ENCODE results near the gene MRPS9. TPM values are rescaled to one million over a fixed set of nuclear protein-coding genes. Genes with fewer than 3 reads are reported as not detected.

Gene MRPS9
- total and polyA plus RNA-seq, 4 donors: 17.1 to 28.6 (median 19.5) TPM

DNA sequence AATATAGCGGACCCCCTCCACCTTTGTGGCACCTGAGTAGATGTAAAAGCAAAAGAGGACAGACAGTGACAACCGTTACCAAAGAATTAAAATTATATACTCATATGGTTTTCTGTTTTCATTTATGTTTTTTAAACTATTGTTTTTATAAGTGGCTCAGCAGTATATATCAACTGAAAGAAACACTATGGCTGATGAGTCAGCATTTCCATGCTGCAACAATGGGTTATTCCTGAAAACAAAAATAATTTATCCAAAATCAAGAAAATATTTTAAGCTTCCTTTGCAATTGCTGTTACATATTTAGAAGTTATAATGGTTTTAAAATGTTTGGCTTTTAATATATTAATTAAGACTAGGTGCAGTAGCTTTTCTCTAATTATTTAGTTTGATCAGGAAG is 17.7 kb downstream of the MRPS9 start:
- Histone ChIP-seq H3K4me3 (no peak overlapping the region), H3K27me3 (ENCODE audit: control insufficient read depth in 3 of 3, insufficient read depth in 3 of 3, low read length in 2 of 3) (no peaks in the 10 kb centered on the region), H3K9me3 (ENCODE audit: control insufficient read depth in 4 of 4, insufficient read depth in 3 of 4, low read length in 3 of 4) (peaks cover 0 to 5% (median 0%) of the 10 kb centered on the region in 4 donors), H3K9ac (ENCODE audit: insufficient read depth in 1 of 2, low read length in 2 of 2) (no peak overlapping the region), H3K27ac (ENCODE audit: low read depth in 1 of 2, low read length in 1 of 2) (no peak overlapping the region), H3K36me3 (ENCODE audit: control insufficient read depth in 4 of 4, insufficient read depth in 4 of 4, low read length in 4 of 4) (peaks cover 0 to 8% (median 2%) of the 10 kb centered on the region in 4 donors), H3K4me1 (ENCODE audit: control insufficient read depth in 5 of 5, insufficient read depth in 5 of 5, low read length in 5 of 5) (no peaks in the 10 kb centered on the region)
- DNase-seq (no peak), ATAC-seq (ENCODE audit: insufficient read depth, low FRiP score) (no peak)
- TF ChIP-seq, protein P1, sequence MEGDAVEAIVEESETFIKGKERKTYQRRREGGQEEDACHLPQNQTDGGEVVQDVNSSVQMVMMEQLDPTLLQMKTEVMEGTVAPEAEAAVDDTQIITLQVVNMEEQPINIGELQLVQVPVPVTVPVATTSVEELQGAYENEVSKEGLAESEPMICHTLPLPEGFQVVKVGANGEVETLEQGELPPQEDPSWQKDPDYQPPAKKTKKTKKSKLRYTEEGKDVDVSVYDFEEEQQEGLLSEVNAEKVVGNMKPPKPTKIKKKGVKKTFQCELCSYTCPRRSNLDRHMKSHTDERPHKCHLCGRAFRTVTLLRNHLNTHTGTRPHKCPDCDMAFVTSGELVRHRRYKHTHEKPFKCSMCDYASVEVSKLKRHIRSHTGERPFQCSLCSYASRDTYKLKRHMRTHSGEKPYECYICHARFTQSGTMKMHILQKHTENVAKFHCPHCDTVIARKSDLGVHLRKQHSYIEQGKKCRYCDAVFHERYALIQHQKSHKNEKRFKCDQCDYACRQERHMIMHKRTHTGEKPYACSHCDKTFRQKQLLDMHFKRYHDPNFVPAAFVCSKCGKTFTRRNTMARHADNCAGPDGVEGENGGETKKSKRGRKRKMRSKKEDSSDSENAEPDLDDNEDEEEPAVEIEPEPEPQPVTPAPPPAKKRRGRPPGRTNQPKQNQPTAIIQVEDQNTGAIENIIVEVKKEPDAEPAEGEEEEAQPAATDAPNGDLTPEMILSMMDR (IDR thresholded peaks at IDR 0.05; ENCODE audit: control extremely low read depth, extremely low read depth): no peak
- WGBS, 2 donors: 72 to 100% methylated on average over 2 of the region's 2 CpGs

DNA sequence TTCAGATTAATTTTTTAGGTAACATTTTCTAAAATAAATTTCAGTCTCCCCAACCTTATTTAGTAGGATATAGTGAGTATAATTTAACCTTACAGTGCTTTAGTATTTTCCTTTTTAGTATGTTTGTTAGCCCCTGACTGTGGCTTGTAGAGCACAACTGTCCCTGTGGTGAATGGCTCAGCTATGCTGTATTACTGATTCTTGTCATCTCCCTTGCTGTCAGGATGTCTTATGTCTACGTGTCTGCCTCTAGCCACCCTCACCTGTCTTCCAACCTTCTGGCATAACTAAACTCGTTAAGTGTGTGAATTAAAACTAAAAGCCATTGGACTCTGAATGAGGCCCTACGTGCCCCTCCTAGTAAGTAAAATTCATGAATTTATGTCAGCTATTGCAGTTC is 18.4 kb downstream of the MRPS9 start:
- no peak for ATAC-seq (ENCODE audit: insufficient read depth, low FRiP score)

DNA sequence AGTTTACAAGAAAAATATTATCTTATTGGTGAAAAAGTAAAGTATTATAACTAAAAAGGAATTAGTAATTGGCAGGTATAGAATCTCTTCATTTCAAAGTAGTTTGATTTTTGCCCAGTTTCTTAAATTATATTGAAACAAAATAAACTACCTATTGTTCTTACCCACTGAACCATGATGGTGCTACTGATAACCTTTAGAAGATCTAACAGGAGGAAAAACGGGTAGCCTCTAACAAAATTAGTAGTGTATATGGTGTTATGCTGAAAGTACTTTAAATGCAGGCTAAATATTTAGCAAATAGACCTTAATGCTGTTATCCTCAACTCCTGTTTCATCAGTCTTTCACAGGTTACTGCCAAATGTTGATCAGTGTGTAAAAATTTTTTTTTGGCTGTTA is 19.1 kb downstream of the MRPS9 start:
- ATAC-seq (ENCODE audit: insufficient read depth, low FRiP score): no peak
- WGBS, 2 donors: 73 to 82% methylated on average over 1 of the region's 1 CpG

More for the DNA sequence above, 18.4 kb downstream of the MRPS9 start:
- Histone ChIP-seq H3K36me3 (ENCODE audit: control insufficient read depth in 4 of 4, insufficient read depth in 4 of 4, low read length in 4 of 4) (peaks cover 2 to 4% (median 3%) of the 10 kb centered on the region in 4 donors), H3K9me3 (ENCODE audit: control insufficient read depth in 4 of 4, insufficient read depth in 3 of 4, low read length in 3 of 4) (peaks cover 0 to 2% (median 0%) of the 10 kb centered on the region in 4 donors), H3K27ac (ENCODE audit: low read depth in 1 of 2, low read length in 1 of 2) (no peak overlapping the region), H3K4me3 (no peak overlapping the region), H3K27me3 (ENCODE audit: control insufficient read depth in 3 of 3, insufficient read depth in 3 of 3, low read length in 2 of 3) (no peaks in the 10 kb centered on the region), H3K4me1 (ENCODE audit: control insufficient read depth in 5 of 5, insufficient read depth in 5 of 5, low read length in 5 of 5) (no peaks in the 10 kb centered on the region), H3K9ac (ENCODE audit: insufficient read depth in 1 of 2, low read length in 2 of 2) (no peak overlapping the region)
- 83 to 98% methylated on average over 3 of the region's 3 CpGs for WGBS, 2 donors
- TF ChIP-seq, protein P1 (IDR thresholded peaks at IDR 0.05; ENCODE audit: control extremely low read depth, extremely low read depth): no peak
- DNase-seq: no peak

More for the DNA sequence above, 19.1 kb downstream of the MRPS9 start:
- Histone ChIP-seq H3K4me1 (ENCODE audit: control insufficient read depth in 5 of 5, insufficient read depth in 5 of 5, low read length in 5 of 5) (no peaks in the 10 kb centered on the region), H3K9me3 (ENCODE audit: control insufficient read depth in 4 of 4, insufficient read depth in 3 of 4, low read length in 3 of 4) (no peaks in the 10 kb centered on the region), H3K27ac (ENCODE audit: low read depth in 1 of 2, low read length in 1 of 2) (no peak overlapping the region), H3K27me3 (ENCODE audit: control insufficient read depth in 3 of 3, insufficient read depth in 3 of 3, low read length in 2 of 3) (no peaks in the 10 kb centered on the region), H3K36me3 (ENCODE audit: control insufficient read depth in 4 of 4, insufficient read depth in 4 of 4, low read length in 4 of 4) (peaks cover 2 to 5% (median 2%) of the 10 kb centered on the region in 4 donors), H3K4me3 (no peak overlapping the region), H3K9ac (ENCODE audit: insufficient read depth in 1 of 2, low read length in 2 of 2) (no peak overlapping the region)
- TF ChIP-seq, protein P1 (IDR thresholded peaks at IDR 0.05; ENCODE audit: control extremely low read depth, extremely low read depth): no peak
- DNase-seq: no peak
